Muscle of leg (tissue), 11 donors: ENCODE results near the gene GRAP2. TPM values are rescaled to one million over a fixed set of nuclear protein-coding genes. Genes with fewer than 3 reads are reported as not detected.
A peak's percentile ranks its signal among the peaks of the same experiment; 100 is the strongest.
"Not testable (repeated sequence)": the region's sequence is repeated elsewhere in the genome, so short reads cannot be mapped to it uniquely, and the experiment has no call there.

ENCODE experiments used
- DNase-seq: peaks from one replicate; pipeline ENCODE4 v3.0.0; 2013
- H3K27ac ChIP-seq: one replicate; pipeline ENCODE4 v1.5.1; 2013; ENCODE audit warnings: mild to moderate bottlenecking, low read length, control low read depth
- H3K27me3 ChIP-seq: one replicate; pipeline ENCODE4 v1.6.1; 2013; ENCODE audit warnings: low read length; ENCODE audit not compliant: control insufficient read depth, insufficient read depth
- H3K36me3 ChIP-seq: one replicate; pipeline ENCODE4 v1.6.1; 2013; ENCODE audit warnings: low read length; ENCODE audit not compliant: control insufficient read depth, insufficient read depth
- H3K4me1 ChIP-seq: one replicate; pipeline ENCODE4 v1.6.1; 2013; ENCODE audit warnings: low read length; ENCODE audit not compliant: control insufficient read depth, insufficient read depth
- H3K4me3 ChIP-seq: one replicate; pipeline ENCODE4 v1.5.1; 2013; ENCODE audit warnings: low read length, control low read depth
- H3K9me3 ChIP-seq: replicated peaks from 2 replicates; pipeline ENCODE4 v1.6.1; 2013; ENCODE audit warnings: low read depth, low read length; ENCODE audit not compliant: control insufficient read depth
- WGBS: methylation state at CpG from one replicate; pipeline ENCODE4 v1.1.5; 2013; ENCODE audit warnings: missing lambda C conversion rate; ENCODE audit not compliant: insufficient coverage; 5-methylcytosine and 5-hydroxymethylcytosine counted together
- polyA plus RNA-seq, 8 donors: library from polyadenylated mRNA; unstranded; fragments of 120-200 nt; gene quantifications; one replicate each; pipeline versions ENCODE4 v1.2.1 to v1.2.3, GENCODE V29; 2013; ENCODE audit warnings: inconsistent platforms in 1 of 8, low replicate concordance in 1 of 8; ENCODE audit not compliant: insufficient read length in 8 of 8, insufficient read depth in 1 of 8
- total RNA-seq: library from RNA; stranded (reverse); fragments of 120-200 nt; gene quantifications from one replicate; pipeline ENCODE4 v1.2.4, GENCODE V29; 2013

GRAP2 gene
- total and polyA plus RNA-seq, 9 donors = 0.40 to 0.80 (median 0.68) TPM

GRCh38 chr22:39897841-39898240 lies 3.0 kb upstream of the GRAP2 start:
- WGBS = 85% methylated on average over 1 of the region's 3 CpGs
- no peaks in the 10 kb centered on the region for H3K36me3 ChIP-seq
- H3K27ac ChIP-seq = no peak overlapping the region
- H3K9me3 ChIP-seq = no peaks in the 10 kb centered on the region
- peaks cover 8% of the 10 kb centered on the region for H3K27me3 ChIP-seq
- no peaks in the 10 kb centered on the region for H3K4me1 ChIP-seq
- H3K4me3 ChIP-seq = no peak overlapping the region
- DNase-seq = no peak

- no peaks in the 10 kb centered on the region for H3K36me3 ChIP-seq
- H3K27me3 ChIP-seq = no peaks in the 10 kb centered on the region
- H3K9me3 ChIP-seq = no peaks in the 10 kb centered on the region
- H3K4me1 ChIP-seq = no peaks in the 10 kb centered on the region
- no peak overlapping the region for H3K27ac ChIP-seq
- DNase-seq = peak; percentile 72
- no CpG with 5 or more reads among the region's 2 CpGs for WGBS
- H3K4me3 ChIP-seq = no peak overlapping the region
Measured at GRCh38 chr22:39898997-39899396, 1.9 kb upstream of the GRAP2 start.

- peaks cover 2% of the 10 kb centered on the region for H3K27me3 ChIP-seq
- no CpG with 5 or more reads among the region's 8 CpGs for WGBS
- H3K27ac ChIP-seq = no peak overlapping the region
- no peak overlapping the region for H3K4me3 ChIP-seq
- H3K4me1 ChIP-seq = no peaks in the 10 kb centered on the region
- H3K36me3 ChIP-seq = no peaks in the 10 kb centered on the region
- no peaks in the 10 kb centered on the region for H3K9me3 ChIP-seq
- DNase-seq = no peak
Measured at GRCh38 chr22:39901565-39902146, 772 bp downstream of the GRAP2 start.

GRCh38 chr22:39904024-39904423 lies 3.1 kb downstream of the GRAP2 start:
- not testable (repeated sequence) for H3K9me3 ChIP-seq, H3K36me3 ChIP-seq, H3K27ac ChIP-seq, H3K4me1 ChIP-seq, H3K4me3 ChIP-seq, DNase-seq, H3K27me3 ChIP-seq
- 98% methylated on average over 5 of the region's 10 CpGs for WGBS

- no peak overlapping the region for H3K4me3 ChIP-seq
- H3K36me3 ChIP-seq = no peaks in the 10 kb centered on the region
- WGBS = 83% methylated on average over 1 of the region's 4 CpGs
- H3K9me3 ChIP-seq = no peaks in the 10 kb centered on the region
- H3K4me1 ChIP-seq = no peaks in the 10 kb centered on the region
- H3K27me3 ChIP-seq = peaks cover 8% of the 10 kb centered on the region
- DNase-seq = no peak
- no peak overlapping the region for H3K27ac ChIP-seq
Measured at GRCh38 chr22:39904862-39905261, 4.0 kb downstream of the GRAP2 start.

- Histone ChIP-seq H3K4me1 (no peaks in the 10 kb centered on the region), H3K27me3 (peaks cover 10% of the 10 kb centered on the region), H3K9me3 (no peaks in the 10 kb centered on the region), H3K36me3 (no peaks in the 10 kb centered on the region), H3K27ac (no peak overlapping the region), H3K4me3 (no peak overlapping the region)
- no peak for DNase-seq
- whole genome bisulfite sequencing = 88% methylated on average over 2 of the region's 3 CpGs
Measured at GRCh38 chr22:39905687-39906086, 4.8 kb downstream of the GRAP2 start.

- no CpG with 5 or more reads among the region's 3 CpGs for WGBS
- no peak overlapping the region for H3K27ac ChIP-seq
- no peak for DNase-seq
- no peaks in the 10 kb centered on the region for H3K4me1 ChIP-seq
- peaks cover 10% of the 10 kb centered on the region for H3K27me3 ChIP-seq
- H3K4me3 ChIP-seq = no peak overlapping the region
- no peaks in the 10 kb centered on the region for H3K9me3 ChIP-seq
- no peaks in the 10 kb centered on the region for H3K36me3 ChIP-seq
Measured at GRCh38 chr22:39906207-39906606, 5.3 kb downstream of the GRAP2 start.

- Histone ChIP-seq H3K4me3 (no peak overlapping the region), H3K27me3 (peaks cover 12% of the 10 kb centered on the region), H3K27ac (no peak overlapping the region), H3K4me1 (no peaks in the 10 kb centered on the region), H3K9me3 (no peaks in the 10 kb centered on the region), H3K36me3 (no peaks in the 10 kb centered on the region)
- WGBS = no CpG with 5 or more reads among the region's 6 CpGs
- DNase-seq = no peak
Measured at GRCh38 chr22:39907047-39907446, 6.2 kb downstream of the GRAP2 start.

GRCh38 chr22:39907605-39908097 lies 6.8 kb downstream of the GRAP2 start:
- Histone ChIP-seq H3K36me3 (no peaks in the 10 kb centered on the region), H3K4me1 (no peaks in the 10 kb centered on the region), H3K9me3 (no peaks in the 10 kb centered on the region), H3K27ac (no peak overlapping the region), H3K4me3 (no peak overlapping the region), H3K27me3 (peaks cover 14% of the 10 kb centered on the region)
- DNase-seq = no peak
- WGBS = 88% methylated on average over 4 of the region's 9 CpGs

GRCh38 chr22:39908136-39908535 lies 7.3 kb downstream of the GRAP2 start:
- no peaks in the 10 kb centered on the region for H3K9me3 ChIP-seq
- H3K4me3 ChIP-seq = no peak overlapping the region
- peaks cover 14% of the 10 kb centered on the region for H3K27me3 ChIP-seq
- H3K27ac ChIP-seq = no peak overlapping the region
- H3K4me1 ChIP-seq = no peaks in the 10 kb centered on the region
- 80% methylated on average over 1 of the region's 2 CpGs for WGBS
- H3K36me3 ChIP-seq = no peaks in the 10 kb centered on the region
- DNase-seq = no peak

- Histone ChIP-seq H3K27ac (no peak overlapping the region), H3K27me3 (peaks cover 14% of the 10 kb centered on the region), H3K9me3 (no peaks in the 10 kb centered on the region), H3K36me3 (no peaks in the 10 kb centered on the region), H3K4me3 (no peak overlapping the region), H3K4me1 (peaks cover under 1% of the 10 kb centered on the region)
- no peak for DNase-seq
- 60% methylated on average over 3 of the region's 5 CpGs for WGBS
Measured at GRCh38 chr22:39908737-39909136, 7.9 kb downstream of the GRAP2 start.
